Measurements from ENCODE around the gene PNPLA8.
"Not testable (repeated sequence)": the region's sequence is repeated elsewhere in the genome, so short reads cannot be mapped to it uniquely, and the experiment has no call there.

PNPLA8 gene

GRCh38 chr7:108559253-108559652, 33.3 kb upstream of the PNPLA8 start:
- no peak overlapping the region for H3K4me2 ChIP-seq (ENCODE audit: low read length)
- no peaks in the 10 kb centered on the region for H3K36me3 ChIP-seq (ENCODE audit: control insufficient read depth, insufficient read depth, low read length)
- TF ChIP-seq CTCF (IDR thresholded peaks at IDR 0.05) = no peak
- no peak overlapping the region for H3K4me3 ChIP-seq (ENCODE audit: low read depth, low read length)
- H3K27ac ChIP-seq = no peak overlapping the region
- H2AFZ ChIP-seq = no peak overlapping the region
- H3K4me1 ChIP-seq = no peaks in the 10 kb centered on the region
- no peaks in the 10 kb centered on the region for H3K9me3 ChIP-seq (ENCODE audit: control insufficient read depth, low read length)
- H3K79me2 ChIP-seq = peaks cover 17% of the 10 kb centered on the region
- H3K9ac ChIP-seq = no peak overlapping the region
- no peaks in the 10 kb centered on the region for H3K27me3 ChIP-seq (ENCODE audit: control insufficient read depth, insufficient read depth, low read length)

DNA sequence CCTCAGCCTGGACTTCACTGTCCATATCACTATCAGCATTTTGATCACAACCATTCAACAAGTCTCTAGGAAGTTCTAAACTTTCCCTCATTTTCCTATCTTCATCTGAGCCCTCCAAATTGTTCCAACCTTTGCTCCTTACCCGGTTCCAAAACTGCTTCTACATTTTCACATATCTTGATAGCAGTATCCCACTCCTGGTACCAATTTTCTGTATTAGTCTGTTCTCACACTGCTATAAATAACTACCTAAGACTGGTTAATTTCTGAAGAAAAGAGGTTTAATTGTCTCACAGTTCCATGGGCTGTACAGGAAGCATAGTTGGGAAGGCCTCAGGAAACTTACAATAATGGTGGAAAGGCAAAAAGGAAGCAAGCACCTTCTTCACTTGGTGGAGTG, 31.7 kb upstream of the PNPLA8 start:
- Histone ChIP-seq H3K79me2 (peaks cover 17% of the 10 kb centered on the region), H2AFZ (no peak overlapping the region), H3K9ac (no peak overlapping the region), H3K4me2 (ENCODE audit: low read length) (no peak overlapping the region), H3K36me3 (ENCODE audit: control insufficient read depth, insufficient read depth, low read length) (no peaks in the 10 kb centered on the region), H3K4me1 (no peaks in the 10 kb centered on the region), H3K27ac (no peak overlapping the region), H3K27me3 (ENCODE audit: control insufficient read depth, insufficient read depth, low read length) (no peaks in the 10 kb centered on the region), H3K4me3 (ENCODE audit: low read depth, low read length) (no peak overlapping the region), H3K9me3 (ENCODE audit: control insufficient read depth, low read length) (no peaks in the 10 kb centered on the region)
- TF ChIP-seq CTCF (IDR thresholded peaks at IDR 0.05) = no peak

DNA sequence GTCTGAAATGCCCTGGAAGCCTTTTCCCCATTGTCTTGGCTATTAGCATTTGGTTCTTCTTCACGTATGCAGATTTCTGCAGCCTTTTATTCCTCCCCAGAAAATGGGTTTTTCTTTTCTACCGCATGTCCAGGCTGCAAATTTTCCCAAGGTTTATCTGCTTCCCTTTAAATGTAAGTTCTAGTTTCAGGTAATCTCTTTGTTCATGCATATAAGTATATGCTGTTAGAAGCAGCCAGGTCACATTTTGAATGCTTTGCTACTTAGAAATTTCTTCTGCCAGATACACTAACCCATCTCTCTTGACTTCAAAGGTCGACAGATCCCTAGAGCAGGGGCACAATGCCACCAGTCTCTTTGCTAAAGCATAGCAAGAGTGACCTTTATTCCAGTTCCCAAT, 31.3 kb upstream of the PNPLA8 start:
- Histone ChIP-seq H3K9ac (no peak overlapping the region), H3K4me2 (ENCODE audit: low read length) (no peak overlapping the region), H3K4me3 (ENCODE audit: low read depth, low read length) (no peak overlapping the region), H3K27me3 (ENCODE audit: control insufficient read depth, insufficient read depth, low read length) (no peaks in the 10 kb centered on the region), H3K79me2 (peaks cover 17% of the 10 kb centered on the region), H2AFZ (no peak overlapping the region), H3K9me3 (ENCODE audit: control insufficient read depth, low read length) (no peaks in the 10 kb centered on the region), H3K27ac (no peak overlapping the region), H3K4me1 (no peaks in the 10 kb centered on the region), H3K36me3 (ENCODE audit: control insufficient read depth, insufficient read depth, low read length) (no peaks in the 10 kb centered on the region)
- TF ChIP-seq CTCF (IDR thresholded peaks at IDR 0.05) = no peak

DNA sequence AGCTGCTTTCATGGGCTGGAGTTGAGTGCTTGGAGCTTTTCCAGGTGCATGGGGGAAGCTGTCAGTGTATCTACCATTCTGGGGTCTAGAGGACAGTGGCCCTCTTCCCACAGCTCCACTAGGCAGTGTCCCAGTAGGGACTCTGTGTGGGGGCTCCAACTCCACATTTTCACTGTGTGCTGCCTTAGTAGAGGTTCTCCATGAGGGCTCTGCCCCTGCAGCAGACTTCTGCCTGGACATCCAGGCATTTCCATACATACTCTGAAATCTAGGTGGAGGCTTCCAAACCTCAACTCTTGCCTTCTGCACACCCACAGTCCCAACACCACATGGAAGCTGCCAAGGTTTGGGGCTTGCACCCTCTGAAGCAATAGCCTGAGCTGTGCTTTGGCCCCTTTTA, 30.7 kb upstream of the PNPLA8 start:
- H3K27me3 ChIP-seq (ENCODE audit: control insufficient read depth, insufficient read depth, low read length); H3K4me3 ChIP-seq (ENCODE audit: low read depth, low read length); H3K4me2 ChIP-seq (ENCODE audit: low read length); H3K27ac ChIP-seq; H3K9ac ChIP-seq; H3K4me1 ChIP-seq; H3K36me3 ChIP-seq (ENCODE audit: control insufficient read depth, insufficient read depth, low read length); H2AFZ ChIP-seq; H3K9me3 ChIP-seq (ENCODE audit: control insufficient read depth, low read length): not testable (repeated sequence)
- peaks cover 17% of the 10 kb centered on the region for H3K79me2 ChIP-seq

- H3K4me3 ChIP-seq (ENCODE audit: low read depth, low read length); H3K4me2 ChIP-seq (ENCODE audit: low read length); H3K27ac ChIP-seq; H3K9me3 ChIP-seq (ENCODE audit: control insufficient read depth, low read length); H3K4me1 ChIP-seq; H2AFZ ChIP-seq; H3K79me2 ChIP-seq; H3K36me3 ChIP-seq (ENCODE audit: control insufficient read depth, insufficient read depth, low read length); H3K9ac ChIP-seq; H3K27me3 ChIP-seq (ENCODE audit: control insufficient read depth, insufficient read depth, low read length): not testable (repeated sequence)
These were observed 22.4 kb upstream of the PNPLA8 start for GRCh38 chr7:108548141-108548896.

GRCh38 chr7:108541478-108541877, 15.5 kb upstream of the PNPLA8 start:
- H3K4me2 ChIP-seq (ENCODE audit: low read length) = no peak overlapping the region
- no peak for TF ChIP-seq CTCF (IDR thresholded peaks at IDR 0.05)
- H2AFZ ChIP-seq = no peak overlapping the region
- H3K79me2 ChIP-seq = no peaks in the 10 kb centered on the region
- no peaks in the 10 kb centered on the region for H3K4me1 ChIP-seq
- no peaks in the 10 kb centered on the region for H3K36me3 ChIP-seq (ENCODE audit: control insufficient read depth, insufficient read depth, low read length)
- no peaks in the 10 kb centered on the region for H3K9me3 ChIP-seq (ENCODE audit: control insufficient read depth, low read length)
- no peak overlapping the region for H3K4me3 ChIP-seq (ENCODE audit: low read depth, low read length)
- H3K27ac ChIP-seq = no peak overlapping the region
- H3K9ac ChIP-seq = no peak overlapping the region
- H3K27me3 ChIP-seq (ENCODE audit: control insufficient read depth, insufficient read depth, low read length) = no peaks in the 10 kb centered on the region

DNA sequence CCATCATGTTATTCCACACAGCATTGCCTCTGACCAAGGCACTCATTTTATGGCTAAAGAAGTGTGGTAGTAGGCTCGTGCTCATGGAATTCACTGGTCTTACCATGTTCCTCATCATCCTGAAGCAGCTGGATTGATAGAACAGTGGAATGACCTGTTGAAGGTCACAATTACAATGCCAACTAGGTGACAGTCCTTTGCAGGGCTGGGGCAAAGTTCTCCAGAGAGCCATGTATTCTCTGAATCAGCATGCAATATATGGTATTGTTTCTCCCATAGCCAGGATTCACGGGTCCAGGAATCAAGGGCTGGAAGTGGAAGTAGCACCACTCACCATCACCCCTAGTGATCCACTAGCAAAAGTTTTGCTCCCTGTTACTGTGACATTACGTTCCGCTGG, 12.8 kb upstream of the PNPLA8 start:
- not testable (repeated sequence) for H3K27ac ChIP-seq

DNA sequence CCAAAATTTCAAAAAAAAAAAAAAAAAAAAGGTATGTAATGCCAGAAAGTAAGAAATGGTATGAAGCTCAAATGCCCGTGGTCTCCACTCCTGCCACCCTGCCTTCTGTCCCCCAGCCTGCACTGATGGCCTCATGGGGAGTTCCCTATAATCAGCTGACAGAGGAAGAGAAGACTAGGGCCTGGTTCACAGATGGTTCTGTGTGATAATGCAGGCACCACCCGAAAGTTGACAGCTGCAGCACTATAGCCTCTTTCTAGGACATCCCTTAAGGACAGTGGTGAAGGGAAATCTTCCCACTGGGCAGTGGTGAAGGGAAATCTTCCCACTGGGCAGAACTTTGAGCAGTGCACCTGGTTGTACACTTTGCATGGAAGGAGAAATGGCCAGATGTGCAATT, 12.3 kb upstream of the PNPLA8 start:
- not testable (repeated sequence) for H3K4me2 ChIP-seq (ENCODE audit: low read length); H3K4me3 ChIP-seq (ENCODE audit: low read depth, low read length); H3K27ac ChIP-seq; H3K79me2 ChIP-seq; H2AFZ ChIP-seq; H3K27me3 ChIP-seq (ENCODE audit: control insufficient read depth, insufficient read depth, low read length); H3K9me3 ChIP-seq (ENCODE audit: control insufficient read depth, low read length); H3K36me3 ChIP-seq (ENCODE audit: control insufficient read depth, insufficient read depth, low read length); H3K9ac ChIP-seq; H3K4me1 ChIP-seq

More for the DNA sequence above, 12.8 kb upstream of the PNPLA8 start:
- not testable (repeated sequence) for H3K4me1 ChIP-seq; H3K4me3 ChIP-seq (ENCODE audit: low read depth, low read length); H3K36me3 ChIP-seq (ENCODE audit: control insufficient read depth, insufficient read depth, low read length); H3K9ac ChIP-seq; H3K79me2 ChIP-seq; H3K4me2 ChIP-seq (ENCODE audit: low read length); H2AFZ ChIP-seq; H3K27me3 ChIP-seq (ENCODE audit: control insufficient read depth, insufficient read depth, low read length); H3K9me3 ChIP-seq (ENCODE audit: control insufficient read depth, low read length)

All from parathyroid adenoma (tissue), 2 donors.